Body of pancreas (tissue), 4 donors: ENCODE results near the gene WDFY3.

ENCODE experiments used
- CTCF ChIP-seq, 7 experiments: fragments of 450-650 bp in 4 of 7; fragments of 200-600 bp in 3 of 7; sonication (generic) in 3 of 7; IDR thresholded peaks; one replicate each; pipeline ENCODE4 v1.5.1; 2016 to 2019; ENCODE audit warnings: antibody characterized with exemption in 7 of 7
- POLR2A ChIP-seq, 3 donors: fragments of 450-650 bp; IDR thresholded peaks; one replicate each; pipeline ENCODE4 v1.6.1; 2016; ENCODE audit warnings: antibody characterized with exemption in 3 of 3, mild to moderate bottlenecking in 2 of 3

GRCh38 chr4:84691170-84691691 is 275.3 kb downstream of the WDFY3 start:
- no peak for TF ChIP-seq POLR2A (IDR thresholded peaks at IDR 0.05)
- TF ChIP-seq CTCF (IDR thresholded peaks at IDR 0.05): no peak
